HG03045 (cell line): ENCODE measurements around the gene ZNRF2.

Source experiments
- ATAC-seq: cut with Tn5 transposase; IDR thresholded peaks from one replicate; pipeline ENCODE4 v1.9.1; 2021; ENCODE audit warnings: mild to moderate bottlenecking, moderate library complexity; ENCODE audit not compliant: unreplicated experiment

The ZNRF2 gene

GRCh38 chr7:30395676-30396075 lies 111.3 kb downstream of the ZNRF2 start:
- ATAC-seq, result no peak

- ATAC-seq, result no peak
Measured at GRCh38 chr7:30396389-30396788, 112.0 kb downstream of the ZNRF2 start.

GRCh38 chr7:30403477-30403876 lies 119.1 kb downstream of the ZNRF2 start:
- ATAC-seq, result no peak

- ATAC-seq, result no peak
Measured at GRCh38 chr7:30405179-30405578, 120.8 kb downstream of the ZNRF2 start.

GRCh38 chr7:30406664-30407425 lies 122.4 kb downstream of the ZNRF2 start:
- no peak for ATAC-seq

- ATAC-seq, result no peak
Measured at GRCh38 chr7:30411173-30411572, 126.8 kb downstream of the ZNRF2 start.

- no peak for ATAC-seq
Measured at GRCh38 chr7:30411897-30412296, 127.5 kb downstream of the ZNRF2 start.

GRCh38 chr7:30412782-30413504 lies 128.5 kb downstream of the ZNRF2 start:
- no peak for ATAC-seq

GRCh38 chr7:30413864-30414263 lies 129.5 kb downstream of the ZNRF2 start:
- no peak for ATAC-seq
